A673 (cell line): ENCODE results near the gene TM7SF3. TPM values are rescaled to one million over a fixed set of nuclear protein-coding genes. Genes with fewer than 3 reads are reported as not detected.

Source experiments
- BruUV-seq: library from RNA; stranded (reverse); fragments of 400-500 nt; replicated peaks from 2 replicates; lab custom pipeline; 2021; lab: Mats Ljungman, UMichigan
- CTCF ChIA-PET: fragments of 300-600 bp; sonication (Branson Sonifier 250); formaldehyde crosslinking; loops from one replicate; lab custom pipeline; 2022; ENCODE audit warnings: antibody characterized with exemption; lab: Charles Lee
- POLR2A ChIA-PET: fragments of 300-600 bp; sonication (Branson Sonifier 250); formaldehyde crosslinking; loops from one replicate; lab custom pipeline; 2022; ENCODE audit warnings: antibody characterized with exemption; ENCODE audit not compliant: low non-redundant PET; lab: Charles Lee
- DNase-seq: peaks from one replicate; pipeline ENCODE4 v3.0.0-alpha.2; 2015; ENCODE audit warnings: low spot score
- H3K27ac ChIP-seq: fragments of 200-600 bp; sonication (generic); 2 replicates; pipeline ENCODE4 v1.5.1; 2016; ENCODE audit warnings: mixed run types, low read depth, mild to moderate bottlenecking, mixed read lengths, antibody characterized with exemption, low read length; ENCODE audit not compliant: poor library complexity, severe bottlenecking
- H3K27me3 ChIP-seq: fragments of 200-600 bp; sonication (generic); replicated peaks from 2 replicates; pipeline ENCODE4 v1.6.1; 2017; ENCODE audit warnings: mixed run types, low read depth, mild to moderate bottlenecking, mixed read lengths, antibody characterized with exemption, low read length; ENCODE audit not compliant: insufficient read depth, poor library complexity
- H3K36me3 ChIP-seq: fragments of 200-600 bp; sonication (generic); 2 replicates; pipeline ENCODE4 v1.6.1; 2016; ENCODE audit warnings: mixed run types, mild to moderate bottlenecking, mixed read lengths, antibody characterized with exemption, low read length; ENCODE audit not compliant: insufficient read depth, poor library complexity, severe bottlenecking
- H3K4me1 ChIP-seq: fragments of 200-600 bp; sonication (generic); 2 replicates; pipeline ENCODE4 v1.6.1; 2017; ENCODE audit warnings: mixed run types, mild to moderate bottlenecking, mixed read lengths, antibody characterized with exemption, low read length; ENCODE audit not compliant: insufficient read depth, poor library complexity, severe bottlenecking
- H3K4me3 ChIP-seq: fragments of 200-600 bp; sonication (generic); 2 replicates; pipeline ENCODE4 v1.5.1; 2016; ENCODE audit warnings: low read depth, mixed run types, mild to moderate bottlenecking, mixed read lengths, low read length; ENCODE audit not compliant: poor library complexity, severe bottlenecking
- H3K9me3 ChIP-seq: fragments of 200-600 bp; sonication (generic); 2 replicates; pipeline ENCODE4 v1.6.1; 2016; ENCODE audit warnings: mixed run types, low read depth, mild to moderate bottlenecking, mixed read lengths, antibody characterized with exemption, low read length; ENCODE audit not compliant: poor library complexity, severe bottlenecking
- CTCF ChIP-seq: fragments of 300-800, 200-600 bp; sonication (generic); conservative IDR thresholded peaks from 2 replicates; pipeline ENCODE4 v1.5.1; 2017; ENCODE audit warnings: low read depth, mild to moderate bottlenecking, antibody characterized with exemption, low read length, moderate library complexity, mixed read lengths
- EZH2 ChIP-seq: fragments of 200-600 bp; sonication (generic); IDR thresholded peaks from 2 replicates; pipeline ENCODE4 v1.6.1; 2017; ENCODE audit warnings: borderline replicate concordance, low read depth, mild to moderate bottlenecking, mixed read lengths, antibody characterized with exemption, low read length; ENCODE audit not compliant: poor library complexity, severe bottlenecking
- intact Hi-C: fragments of 100-400 bp; cut with micrococcal nuclease; formaldehyde crosslinking; loops from one replicate; pipeline ENCODE4 v1.10.0; 2022; ENCODE audit not compliant: unreplicated experiment
- total RNA-seq: library from RNA; stranded (reverse); gene quantifications from 2 replicates; pipeline ENCODE4 v1.2.3, GENCODE V29; 2021

The TM7SF3 gene
- total RNA-seq, 1 experiment from 2014 or later: 53.5 TPM

- Histone ChIP-seq H3K9me3 (peaks cover 3% of the 10 kb centered on the region), H3K4me3 (peak overlapping the region; percentile 79), H3K27me3 (no peaks in the 10 kb centered on the region), H3K4me1 (peaks cover 19% of the 10 kb centered on the region), H3K27ac (peak overlapping the region; percentile 93), H3K36me3 (no peaks in the 10 kb centered on the region)
- ChIA-PET CTCF (no interaction called here), POLR2A (no interaction called here)
- BruUV-seq: TSS peak; percentile 57
- TF ChIP-seq CTCF: no peak
- intact Hi-C loops: loop anchor here (5.0 kb wide), 1 partner anchor 73 kb away; the partner anchor contains the start of gene TM7SF3
- DNase-seq: no peak
Measured at GRCh38 chr12:26939192-26939832, 74.9 kb downstream of the TM7SF3 start.

GRCh38 chr12:26938701-26939062, 75.5 kb downstream of the TM7SF3 start:
- Histone ChIP-seq H3K27ac (peak overlapping the region; percentile 93), H3K4me3 (peak overlapping the region; percentile 79), H3K9me3 (no peaks in the 10 kb centered on the region), H3K27me3 (no peaks in the 10 kb centered on the region), H3K4me1 (peaks cover 19% of the 10 kb centered on the region), H3K36me3 (peaks cover 2% of the 10 kb centered on the region)
- ChIA-PET CTCF (no interaction called here), POLR2A (no interaction called here)
- DNase-seq: no peak
- intact Hi-C loops: loop anchor here (5.0 kb wide), 1 partner anchor 74 kb away; the partner anchor contains the start of gene TM7SF3
- no TSS peak for BruUV-seq
- TF ChIP-seq CTCF (no peak), EZH2 (no peak)

GRCh38 chr12:26937863-26938700, 76.1 kb downstream of the TM7SF3 start, which contains the start of the genes FGFR1OP2 and INTS13:
Gene FGFR1OP2, plus strand, starts transcription at chr12:26938470. Its CDS starts 15,689 bp downstream, at chr12:26954159.
Gene INTS13, minus strand, starts transcription at chr12:26937981. Its CDS starts 1,178 bp downstream, at chr12:26936803.
- intact Hi-C loops: loop anchor here (5.0 kb wide), 1 partner anchor 74 kb away; the partner anchor contains the start of gene TM7SF3
- Histone ChIP-seq H3K4me1 (peaks cover 19% of the 10 kb centered on the region), H3K4me3 (peak within 1 kb of the TSS; percentile 79), H3K27me3 (no peaks in the 10 kb centered on the region), H3K36me3 (peaks cover 5% of the 10 kb centered on the region), H3K9me3 (no peaks in the 10 kb centered on the region), H3K27ac (peak within 1 kb of the TSS; percentile 93)
- BruUV-seq: no TSS peak
- ChIA-PET POLR2A (no interaction called here), CTCF (no interaction called here)
- DNase-seq: peak; percentile 99
- TF ChIP-seq CTCF: no peak
- TF ChIP-seq EZH2: no peak
